ENCODE measurements around the gene FITM2.

The FITM2 gene

DNA sequence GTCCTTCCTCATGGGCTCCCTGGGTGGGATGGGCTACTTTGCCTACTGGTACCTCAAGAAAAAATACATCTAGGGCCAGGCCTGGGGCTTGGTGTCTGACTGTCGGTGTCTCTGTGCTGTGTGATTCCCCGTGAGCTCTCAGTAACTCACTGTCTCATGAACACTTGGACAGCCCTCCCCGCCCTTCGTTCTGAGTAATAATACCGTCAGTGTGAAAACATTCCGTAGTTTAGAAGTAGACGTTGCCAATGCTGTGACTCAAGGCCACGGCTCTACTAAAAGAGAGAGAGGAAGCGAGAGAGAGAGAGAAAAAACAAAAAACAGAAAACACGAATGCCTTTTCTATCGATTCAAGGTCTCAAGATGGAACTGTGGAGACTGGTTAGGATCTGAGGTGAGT is 31.8 kb downstream of the FITM2 start:
- DNase-seq = no peak

DNA sequence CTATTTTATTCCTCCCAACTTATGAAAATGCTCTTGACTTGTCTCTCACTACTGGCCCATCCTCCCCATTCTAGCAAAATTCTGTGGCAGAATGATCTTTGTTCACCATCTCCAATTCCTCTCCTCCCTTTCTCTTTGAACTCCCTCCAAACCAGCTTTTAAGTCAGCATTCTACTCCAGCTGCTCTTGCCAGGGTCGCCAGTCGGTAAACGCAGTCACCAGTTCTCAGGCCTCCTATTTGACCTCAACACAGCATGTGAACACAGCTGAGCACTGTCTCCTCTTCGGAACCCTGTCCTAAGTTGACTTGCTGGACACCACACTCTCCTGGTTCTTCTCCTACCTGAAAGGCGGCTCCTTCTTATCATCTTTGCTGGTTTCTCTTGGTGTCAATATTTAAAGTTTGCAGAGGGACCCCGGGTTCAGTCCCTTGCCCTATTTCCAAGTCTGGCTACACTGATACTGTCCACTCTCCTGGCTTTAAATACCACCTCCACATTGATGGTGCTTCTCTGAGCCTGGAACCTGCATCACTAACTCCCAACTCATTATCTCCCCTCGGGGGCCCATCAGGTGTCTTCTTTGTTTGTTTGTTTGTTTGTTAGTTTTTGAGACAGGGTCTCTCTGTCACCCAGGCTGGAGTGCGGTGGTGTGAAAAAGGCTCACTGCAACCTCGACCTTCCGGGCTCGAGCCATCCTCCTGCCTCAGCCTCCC is 36.5 kb downstream of the FITM2 start:
- DNase-seq = no peak

DNA sequence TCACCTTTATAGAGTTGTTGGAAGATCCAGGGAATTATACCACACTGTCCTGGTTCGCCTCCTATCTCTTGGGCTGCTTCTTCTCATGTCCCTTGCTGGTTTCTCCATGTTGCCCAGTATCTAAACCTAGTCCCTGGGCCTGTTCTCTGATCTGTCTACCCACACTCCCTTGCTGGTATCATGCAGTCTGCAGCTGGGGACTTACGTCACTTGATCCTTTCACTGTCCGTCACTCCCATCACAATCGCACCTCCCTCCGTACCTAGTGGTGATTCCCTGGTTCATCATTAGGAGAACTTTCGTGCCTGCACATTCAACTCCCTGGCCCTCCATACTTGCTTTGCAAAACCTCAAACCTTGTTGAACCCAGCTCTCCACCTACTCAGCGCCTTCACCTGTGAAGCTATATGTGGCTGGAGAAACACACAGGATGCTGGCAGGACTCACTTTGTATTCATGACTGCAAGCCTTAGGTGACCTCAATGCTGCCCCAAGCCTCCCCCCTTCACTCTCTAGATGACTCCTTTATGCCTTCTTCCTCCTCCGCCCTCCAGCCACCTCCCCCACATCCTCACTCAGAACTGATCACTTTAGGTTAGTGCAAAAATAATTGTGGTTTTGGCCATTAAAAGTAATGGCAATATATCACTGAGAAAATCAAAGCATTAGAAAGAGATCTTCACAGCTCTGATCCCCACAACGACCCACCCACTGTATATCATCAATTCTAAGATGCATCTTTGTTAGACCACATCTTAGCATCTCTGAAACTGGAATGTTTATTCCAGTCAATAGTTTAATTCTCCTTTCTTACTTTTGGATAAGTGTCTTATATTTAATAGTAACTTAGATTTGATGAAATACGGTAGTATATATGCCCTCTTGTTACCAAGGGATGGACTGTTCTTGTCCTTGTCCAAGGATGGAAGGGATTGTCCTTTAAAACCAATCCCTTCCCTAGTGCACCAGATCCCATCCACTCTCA is 37.5 kb downstream of the FITM2 start:
- no peak for DNase-seq

DNA sequence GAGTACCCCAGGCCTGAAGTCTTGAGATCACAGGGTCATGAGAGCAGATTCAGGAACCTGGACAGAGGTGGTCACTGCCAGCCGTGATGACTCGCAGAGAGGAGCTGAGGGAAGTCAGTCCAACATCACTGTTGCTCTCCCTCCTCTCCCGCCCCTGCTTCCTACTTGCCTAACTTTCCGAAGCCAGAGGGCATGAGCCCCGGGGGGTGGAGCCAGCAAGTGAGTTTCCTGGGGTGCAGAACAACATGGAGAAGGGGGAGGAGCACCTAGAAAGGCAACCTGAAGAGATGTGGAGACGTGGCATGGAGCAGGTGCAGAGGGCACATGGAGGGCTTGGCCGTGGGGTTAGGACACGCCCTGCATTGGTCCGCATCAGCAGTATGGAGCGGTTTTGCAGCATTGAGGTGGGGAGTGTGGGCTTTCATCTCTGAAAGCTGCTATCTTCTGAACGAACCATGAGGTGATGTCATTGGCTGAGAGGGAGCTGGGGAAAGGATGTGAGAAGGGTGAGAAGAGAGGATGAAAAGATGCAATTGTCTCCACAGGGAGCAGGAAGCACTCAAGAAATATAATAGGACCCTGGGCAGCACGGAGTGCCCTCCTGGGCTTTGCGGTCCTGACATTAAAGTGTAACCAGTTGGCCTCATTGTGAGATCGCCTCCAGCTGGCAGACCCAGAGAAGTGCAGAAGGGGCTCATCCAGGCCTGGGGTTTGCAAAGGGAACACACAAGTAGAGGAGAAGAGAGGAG is 38.9 kb downstream of the FITM2 start:
- DNase-seq = no peak

DNA sequence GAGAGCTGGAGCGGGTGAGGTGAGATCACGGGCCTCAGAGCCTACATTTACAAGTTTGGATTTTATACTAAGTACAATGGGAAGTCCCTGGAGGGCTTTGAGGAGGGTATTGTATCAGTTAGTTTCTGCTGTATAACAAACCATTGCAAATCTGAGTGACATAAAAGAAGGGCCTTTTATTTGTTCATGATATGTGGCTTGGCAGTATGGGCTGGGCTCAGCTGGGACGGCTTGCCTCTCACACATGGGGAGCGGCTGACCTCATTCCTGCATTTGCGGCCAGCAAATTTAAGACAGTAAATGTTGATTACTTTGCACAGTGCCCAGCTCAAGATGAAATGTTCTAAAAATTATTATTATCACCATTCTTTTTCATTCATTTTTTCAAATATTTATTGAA is 42.2 kb downstream of the FITM2 start:
- DNase-seq = no peak

DNA sequence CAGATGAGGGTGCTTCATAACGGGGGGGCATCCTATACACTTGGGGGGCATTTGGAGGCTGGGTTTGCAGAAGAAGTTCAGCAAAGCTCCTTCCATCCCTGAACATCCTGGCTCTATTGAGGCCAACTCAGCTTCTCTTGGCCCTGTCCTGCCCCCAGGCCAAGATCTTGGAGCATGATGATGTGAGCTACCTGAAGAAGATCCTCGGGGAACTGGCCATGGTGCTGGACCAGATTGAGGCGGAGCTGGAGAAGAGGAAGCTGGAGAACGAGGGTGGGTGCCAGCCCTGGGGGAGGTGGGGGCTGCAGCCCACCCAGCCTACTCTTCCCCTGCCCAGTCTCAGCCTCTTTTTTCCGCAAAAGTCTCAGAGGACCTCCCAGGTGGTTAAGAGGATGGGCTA is 46.7 kb downstream of the FITM2 start:
- no peak for DNase-seq

DNA sequence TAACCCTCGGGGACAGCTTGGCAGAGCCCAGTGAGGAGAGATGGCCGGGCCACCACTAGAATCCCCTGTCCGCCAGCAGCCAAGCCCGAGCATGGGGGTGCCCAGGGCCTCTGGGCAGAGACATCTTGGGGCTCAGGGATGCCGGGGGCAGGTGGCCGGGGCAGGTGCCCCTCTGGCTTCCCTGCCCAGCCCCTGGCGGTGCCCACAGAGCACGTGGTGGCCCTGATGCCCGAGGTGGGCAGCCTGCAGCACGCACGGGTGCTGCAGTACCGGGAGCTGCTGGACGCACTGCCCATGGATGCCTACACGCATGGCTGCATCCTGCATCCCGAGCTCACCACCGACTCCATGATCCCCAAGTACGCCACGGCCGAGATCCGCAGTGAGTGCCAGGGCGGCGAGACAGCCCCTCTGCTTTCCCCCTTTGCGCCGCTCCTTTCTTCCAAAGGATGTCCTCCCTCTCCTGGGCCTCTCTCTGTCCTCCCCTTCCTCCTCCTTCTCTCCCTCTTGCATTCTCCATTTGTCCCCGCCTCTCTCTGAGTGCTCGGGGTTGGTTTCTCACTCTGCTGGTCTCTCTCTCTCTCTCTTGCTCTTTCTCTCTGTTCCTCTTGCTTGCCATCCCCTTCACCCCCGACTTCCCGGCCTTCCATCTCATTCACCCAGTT is 52.6 kb downstream of the FITM2 start:
- DNase-seq = no peak

DNA sequence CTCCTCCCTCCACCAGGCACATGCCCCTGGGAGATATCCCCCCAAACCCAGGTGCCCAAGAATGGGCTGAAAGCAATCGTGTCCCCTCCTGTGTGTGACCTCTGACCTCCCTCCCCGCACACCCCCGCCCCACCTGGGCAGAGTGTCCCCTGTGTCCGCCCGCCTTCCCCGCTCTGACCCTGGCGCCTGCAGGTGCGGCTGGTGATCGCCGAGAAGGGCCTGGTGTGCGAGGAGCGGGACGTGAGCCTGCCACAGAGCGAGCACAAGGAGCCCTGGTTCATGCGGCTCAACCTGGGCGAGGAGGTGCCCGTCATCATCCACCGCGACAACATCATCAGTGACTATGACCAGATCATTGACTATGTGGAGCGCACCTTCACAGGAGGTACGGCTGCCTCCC is 54.0 kb downstream of the FITM2 start:
- DNase-seq = no peak

DNA sequence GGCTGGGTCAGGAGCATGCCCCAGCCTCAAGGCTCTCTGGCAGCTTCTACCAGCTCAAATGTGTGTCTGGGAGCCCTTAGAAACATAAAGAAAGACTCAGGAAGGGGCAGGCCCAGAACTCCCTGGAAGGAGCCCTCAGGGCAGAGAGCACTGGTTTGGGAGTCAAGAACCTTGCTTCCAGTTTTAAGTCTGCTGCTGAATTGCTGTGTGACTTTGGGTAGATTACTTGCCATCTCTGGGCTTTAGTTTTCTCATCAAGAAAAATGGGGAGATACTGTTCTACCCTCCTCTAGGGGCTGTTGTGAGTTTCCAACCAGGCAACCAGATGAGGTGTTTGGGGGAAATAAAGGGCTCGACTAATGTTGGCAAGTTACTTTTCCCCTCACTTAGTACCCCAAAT is 55.1 kb downstream of the FITM2 start:
- no peak for DNase-seq

DNA sequence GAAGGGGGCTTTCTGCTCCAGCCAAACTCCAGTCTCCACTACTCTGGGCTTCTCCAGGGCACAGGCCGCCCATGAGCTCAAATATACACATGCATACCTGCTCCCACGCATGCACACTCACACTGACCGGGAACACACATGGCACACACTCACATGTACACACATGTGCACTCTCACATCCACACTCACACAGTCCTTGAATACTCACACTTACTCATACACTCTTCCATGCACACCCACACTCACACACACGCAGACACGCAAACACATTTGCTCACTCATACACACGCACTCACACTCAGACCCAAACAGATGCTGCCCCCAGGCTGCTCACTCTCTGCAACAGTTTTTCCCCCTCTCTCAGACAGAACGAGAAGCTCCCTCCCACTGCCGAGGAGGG is 56.9 kb downstream of the FITM2 start:
- no peak for DNase-seq

DNA sequence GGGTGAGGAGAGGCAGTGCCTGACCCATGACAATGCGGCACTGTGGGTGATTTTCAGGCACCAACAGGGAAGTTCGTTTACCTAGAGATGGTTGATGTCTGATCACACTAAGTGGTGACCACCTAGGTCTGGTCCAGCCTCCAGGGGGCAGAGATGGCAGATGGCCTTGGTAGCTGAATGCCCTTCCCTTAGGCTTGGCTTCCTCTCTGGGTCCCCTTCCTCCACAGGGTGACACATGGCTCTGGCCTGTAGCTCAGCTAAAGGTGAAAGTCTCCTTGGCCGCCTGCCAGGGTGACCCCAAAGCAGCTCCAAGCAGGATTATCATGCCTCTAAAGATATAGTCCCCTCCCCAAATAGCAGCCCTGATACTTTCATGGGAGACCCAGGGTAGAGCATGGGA is 57.5 kb downstream of the FITM2 start:
- no peak for DNase-seq

All from NCI-H2081 treated with DMSO at 0.1 percent for 48 hours (cell line).